HepG2 (cell line): ENCODE results near the gene ARMH1. TPM values are rescaled to one million over a fixed set of nuclear protein-coding genes. Genes with fewer than 3 reads are reported as not detected.

ENCODE experiments used
- AFF4 ChIP-seq: sonication (generic); formaldehyde crosslinking; IDR thresholded peaks from 2 replicates; pipeline ENCODE4 v1.4.0; 2020; ENCODE audit warnings: missing genetic modification reagents
- BRD4 ChIP-seq: sonication (generic); formaldehyde crosslinking; IDR thresholded peaks from 2 replicates; pipeline ENCODE4 v1.4.0; 2020; ENCODE audit warnings: missing genetic modification reagents
- CAMTA2 ChIP-seq: sonication (generic); formaldehyde crosslinking; IDR thresholded peaks from 2 replicates; pipeline ENCODE4 v1.4.0; 2020; ENCODE audit warnings: mild to moderate bottlenecking, missing genetic modification reagents, borderline replicate concordance
- KLF11 ChIP-seq: IDR thresholded peaks from 2 replicates; pipeline ENCODE4 v1.6.1; 2016; ENCODE audit warnings: missing compliant biosample characterization
- KLF6 ChIP-seq: IDR thresholded peaks from 2 replicates; pipeline ENCODE4 v1.8.0; 2016; ENCODE audit warnings: missing biosample characterization, missing genetic modification reagents
- NBN ChIP-seq: fragments of 450-650 bp; conservative IDR thresholded peaks from 2 replicates; pipeline ENCODE4 v1.6.1; 2017
- NFE2L1 ChIP-seq: sonication (generic); formaldehyde crosslinking; IDR thresholded peaks from 2 replicates; pipeline ENCODE4 v1.4.0; 2020; ENCODE audit warnings: missing genetic modification reagents, mild to moderate bottlenecking, borderline replicate concordance
- PATZ1 ChIP-seq: sonication (generic); formaldehyde crosslinking; IDR thresholded peaks from 2 replicates; pipeline ENCODE4 v1.4.0; 2020; ENCODE audit warnings: missing genetic modification reagents
- PREB ChIP-seq: sonication (generic); formaldehyde crosslinking; IDR thresholded peaks from 2 replicates; pipeline ENCODE4 v1.4.0; 2020; ENCODE audit warnings: missing genetic modification reagents
- SKI ChIP-seq: fragments of 450-650 bp; IDR thresholded peaks from one replicate; pipeline ENCODE4 v1.6.1; 2018; ENCODE audit warnings: mild to moderate bottlenecking; ENCODE audit not compliant: partially characterized antibody
- SYNCRIP ChIP-seq: fragments of 200-400 bp; formaldehyde crosslinking; IDR thresholded peaks from 2 replicates; pipeline ENCODE4 v1.6.1; 2018; ENCODE audit warnings: mild to moderate bottlenecking, low read depth, low read length; ENCODE audit not compliant: insufficient read depth
- TEAD2 ChIP-seq: sonication (generic); formaldehyde crosslinking; IDR thresholded peaks from 2 replicates; pipeline ENCODE4 v1.9.0; 2021; ENCODE audit warnings: missing genetic modification reagents
- TGIF2 ChIP-seq: IDR thresholded peaks from 2 replicates; pipeline ENCODE4 v1.6.1; 2016; ENCODE audit warnings: control low read depth, missing compliant biosample characterization
- TSC22D2 ChIP-seq: sonication (generic); formaldehyde crosslinking; IDR thresholded peaks from 2 replicates; pipeline ENCODE4 v1.5.1; 2020; ENCODE audit warnings: missing genetic modification reagents, mild to moderate bottlenecking, borderline replicate concordance
- ZBTB20 ChIP-seq: sonication (generic); formaldehyde crosslinking; IDR thresholded peaks from 2 replicates; pipeline ENCODE4 v1.8.1; 2023; ENCODE audit warnings: missing genetic modification reagents, low read depth, mild to moderate bottlenecking, borderline replicate concordance
- ZMYM3 ChIP-seq: sonication (generic); formaldehyde crosslinking; IDR thresholded peaks from 2 replicates; pipeline ENCODE4 v1.5.1; 2020; ENCODE audit warnings: mild to moderate bottlenecking, missing genetic modification reagents
- ZNF24 ChIP-seq: fragments of 450-650 bp; IDR thresholded peaks from 2 replicates; pipeline ENCODE4 v1.6.1; 2017; ENCODE audit warnings: antibody characterized with exemption, mild to moderate bottlenecking
- ZNF276 ChIP-seq: sonication (generic); formaldehyde crosslinking; IDR thresholded peaks from 2 replicates; pipeline ENCODE4 v1.4.0; 2020; ENCODE audit warnings: mild to moderate bottlenecking, low read depth, missing genetic modification reagents
- ZNF331 ChIP-seq: sonication (generic); formaldehyde crosslinking; IDR thresholded peaks from 2 replicates; pipeline ENCODE4 v1.4.0; 2020; ENCODE audit warnings: missing genetic modification reagents
- ZNF557 ChIP-seq: sonication (generic); formaldehyde crosslinking; IDR thresholded peaks from 2 replicates; pipeline ENCODE4 v1.4.0; 2020; ENCODE audit warnings: missing genetic modification reagents
- ZNF713 ChIP-seq: sonication (generic); formaldehyde crosslinking; IDR thresholded peaks from 2 replicates; pipeline ENCODE4 v1.4.0; 2020; ENCODE audit warnings: mild to moderate bottlenecking, missing genetic modification reagents
- polyA plus RNA-seq, 8 experiments: library from polyadenylated mRNA; depleted of rRNA in 3 of 8; stranded (reverse) in 7 of 8; unstranded in 1 of 8; fragments of >200 nt; fragmentation: Illumina TruSeq in 4 of 8; extraction: Trizol in 4 of 8; gene quantifications; 2 replicates each; pipeline versions ENCODE4 v1.2.1 to v1.2.3, GENCODE V29; 2011 to 2016; ENCODE audit warnings: low read depth in 4 of 8, missing spikeins in 1 of 8, mixed read lengths in 1 of 8; ENCODE audit not compliant: insufficient read depth in 1 of 8
- total RNA-seq, 5 experiments: library from RNA; depleted of rRNA; stranded (reverse); fragments of >200 nt; fragmentation: Illumina TruSeq; extraction: Trizol; gene quantifications; 2 replicates each; pipeline ENCODE4 v1.2.3, GENCODE V29; 2016; ENCODE audit warnings: low read depth in 1 of 5

The ARMH1 gene
- total and polyA plus RNA-seq, 2 of the 13 experiments (the other 11 are each of a cell fraction or from before 2014, with no cell fraction given), result 0.69 TPM; not detected in 1

- TF ChIP-seq ZNF331 (peak; percentile 71), TGIF2 (peak; percentile 75), TEAD2 (CRISPR knock-in tag) (no peak), ZNF276 (CRISPR knock-in tag) (no peak), ZMYM3 (CRISPR knock-in tag) (peak; percentile 62), SYNCRIP (no peak), SKI (peak; percentile 15), KLF6 (CRISPR knock-in tag) (peak; percentile 66; the same call in 1 of the 2 replicates), ZBTB20 (no peak), TSC22D2 (CRISPR knock-in tag) (no peak), PATZ1 (CRISPR knock-in tag) (peak; percentile 41), CAMTA2 (CRISPR knock-in tag) (no peak), ZNF557 (0 out of 2 replicates have a peak, but pooled peaks have one; percentile 48), BRD4 (CRISPR knock-in tag) (no peak), ZNF713 (CRISPR knock-in tag) (0 out of 2 replicates have a peak, but pooled peaks have one; percentile 72), ZNF24 (no peak), KLF11 (peak; percentile 93), PREB (no peak), AFF4 (no peak), NBN (no peak), NFE2L1 (CRISPR knock-in tag) (no peak)
These were observed 65.0 kb downstream of the ARMH1 start, which contains the start of gene KIF2C (continued) for GRCh38 chr1:44739307-44740178.
